ENCODE results near the gene TUBB4A.
A peak's percentile ranks its signal among the peaks of the same experiment; 100 is the strongest.

Gene TUBB4A

GRCh38 chr19:6491802-6492592 is 10.1 kb downstream of the TUBB4A start:
- DNase-seq, result no peak

- no peak for DNase-seq
Observed at GRCh38 chr19:6490134-6490533, 12.0 kb downstream of the TUBB4A start.

- no peak for DNase-seq
Observed at GRCh38 chr19:6489278-6490061, 12.6 kb downstream of the TUBB4A start.

GRCh38 chr19:6484831-6485230 is 17.3 kb downstream of the TUBB4A start:
- no peak for DNase-seq

- no peak for DNase-seq
Observed at GRCh38 chr19:6484230-6484629, 17.9 kb downstream of the TUBB4A start.

GRCh38 chr19:6483235-6483634 is 18.9 kb downstream of the TUBB4A start:
- no peak for DNase-seq

GRCh38 chr19:6482343-6482686 is 19.8 kb downstream of the TUBB4A start:
- no peak for DNase-seq

- peak; percentile 65 for DNase-seq
Observed at GRCh38 chr19:6481541-6482342, 20.4 kb downstream of the TUBB4A start, which contains the start of gene DENND1C. TSS of gene DENND1C (minus strand) at chr19:6481787. CDS start at chr19:6481695, 92 bp downstream.

GRCh38 chr19:6480848-6481415 is 21.2 kb downstream of the TUBB4A start:
- DNase-seq, result no peak

GRCh38 chr19:6479836-6480398 is 22.2 kb downstream of the TUBB4A start:
- DNase-seq, result no peak

- DNase-seq, result no peak
Observed at GRCh38 chr19:6478815-6479214, 23.3 kb downstream of the TUBB4A start.

- no peak for DNase-seq
Observed at GRCh38 chr19:6476896-6477431, 25.1 kb downstream of the TUBB4A start.

GRCh38 chr19:6476155-6476895 is 25.8 kb downstream of the TUBB4A start:
- peak; percentile 80 for DNase-seq

- DNase-seq, result no peak
Observed at GRCh38 chr19:6475321-6476108, 26.6 kb downstream of the TUBB4A start.

GRCh38 chr19:6473647-6474046 is 28.5 kb downstream of the TUBB4A start:
- no peak for DNase-seq

GRCh38 chr19:6472713-6473112 is 29.4 kb downstream of the TUBB4A start:
- no peak for DNase-seq

GRCh38 chr19:6471076-6471475 is 31.0 kb downstream of the TUBB4A start:
- no peak for DNase-seq

- DNase-seq, result no peak
Observed at GRCh38 chr19:6470173-6470572, 31.9 kb downstream of the TUBB4A start.

GRCh38 chr19:6467384-6467783 is 34.7 kb downstream of the TUBB4A start:
- DNase-seq, result no peak

GRCh38 chr19:6466526-6467248 is 35.4 kb downstream of the TUBB4A start:
- no peak for DNase-seq
